HL-60 (cell line): ENCODE measurements around the gene GLI3.

ENCODE experiments used
- DNase-seq, 2 experiments: peaks; one replicate each; pipeline ENCODE4 v3.0.0-alpha.2; 2010 to 2020; ENCODE audit warnings: low read depth in 1 of 2, low spot score in 1 of 2
- H3K27ac ChIP-seq: fragments of 250-450 bp; sonication (Bioruptor Pico); replicated peaks from 2 replicates; pipeline ENCODE4 v1.5.1; 2020; ENCODE audit warnings: mild to moderate bottlenecking, moderate library complexity
- H3K27me3 ChIP-seq: fragments of 250-450 bp; sonication (Bioruptor Pico); 2 replicates; pipeline ENCODE4 v1.5.1; 2021; ENCODE audit warnings: mild to moderate bottlenecking, moderate library complexity; ENCODE audit not compliant: insufficient read depth, poor library complexity, severe bottlenecking
- H3K4me3 ChIP-seq: replicated peaks from 2 replicates; pipeline ENCODE4 v1.5.1; 2011; ENCODE audit warnings: mild to moderate bottlenecking, control low read depth, low read length; ENCODE audit not compliant: insufficient read depth
- CTCF ChIP-seq: IDR thresholded peaks from one replicate; pipeline ENCODE4 v1.5.1; 2011; ENCODE audit warnings: low read length, control low read depth, inconsistent platforms; ENCODE audit not compliant: insufficient read depth
- GABPA ChIP-seq: IDR thresholded peaks from 2 replicates; pipeline ENCODE4 v1.6.1; 2012; ENCODE audit warnings: low read depth
- POLR2AphosphoS5 ChIP-seq: IDR thresholded peaks from 2 replicates; pipeline ENCODE4 v1.6.1; 2012; ENCODE audit warnings: low read depth
- REST ChIP-seq: IDR thresholded peaks from 2 replicates; pipeline ENCODE4 v1.6.1; 2012; ENCODE audit warnings: low read depth; ENCODE audit not compliant: insufficient replicate concordance
- SPI1 ChIP-seq: IDR thresholded peaks from 2 replicates; pipeline ENCODE4 v1.6.1; 2012; ENCODE audit warnings: low read depth, mild to moderate bottlenecking, borderline replicate concordance

Gene GLI3

DNA sequence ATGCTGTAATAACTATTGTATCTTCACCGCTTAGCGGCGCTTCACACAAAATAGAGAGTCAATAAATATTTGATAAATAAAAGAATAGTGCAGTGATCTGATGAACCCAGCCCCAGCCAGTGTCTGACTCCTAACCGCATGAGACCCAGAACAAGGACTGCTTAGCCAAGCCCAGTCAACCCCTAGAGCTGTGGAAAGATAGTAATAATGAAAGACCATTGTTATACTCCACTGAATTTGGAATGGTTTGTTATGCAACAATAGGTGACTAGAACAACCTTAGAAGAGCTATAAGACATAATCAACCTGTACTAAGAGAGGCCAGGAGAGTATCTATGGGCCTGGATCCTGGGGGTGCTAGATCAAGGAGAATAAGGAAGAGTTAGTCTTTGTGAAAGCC lies 303.6 kb downstream of the GLI3 start:
- Histone ChIP-seq H3K27ac (no peak overlapping the region), H3K4me3 (no peak overlapping the region), H3K27me3 (no peaks in the 10 kb centered on the region)
- DNase-seq, result no peak
- no peak for TF ChIP-seq SPI1
- no peak for TF ChIP-seq REST
- no peak for TF ChIP-seq GABPA
- no peak for TF ChIP-seq POLR2AphosphoS5
- TF ChIP-seq CTCF, result no peak

- Histone ChIP-seq H3K27ac (no peak overlapping the region), H3K4me3 (no peak overlapping the region), H3K27me3 (no peaks in the 10 kb centered on the region)
- TF ChIP-seq REST (no peak), POLR2AphosphoS5 (no peak), GABPA (no peak), SPI1 (no peak), CTCF (no peak)
- no peak for DNase-seq
These were observed 305.8 kb downstream of the GLI3 start for GRCh38 chr7:41931263-41931646.

DNA sequence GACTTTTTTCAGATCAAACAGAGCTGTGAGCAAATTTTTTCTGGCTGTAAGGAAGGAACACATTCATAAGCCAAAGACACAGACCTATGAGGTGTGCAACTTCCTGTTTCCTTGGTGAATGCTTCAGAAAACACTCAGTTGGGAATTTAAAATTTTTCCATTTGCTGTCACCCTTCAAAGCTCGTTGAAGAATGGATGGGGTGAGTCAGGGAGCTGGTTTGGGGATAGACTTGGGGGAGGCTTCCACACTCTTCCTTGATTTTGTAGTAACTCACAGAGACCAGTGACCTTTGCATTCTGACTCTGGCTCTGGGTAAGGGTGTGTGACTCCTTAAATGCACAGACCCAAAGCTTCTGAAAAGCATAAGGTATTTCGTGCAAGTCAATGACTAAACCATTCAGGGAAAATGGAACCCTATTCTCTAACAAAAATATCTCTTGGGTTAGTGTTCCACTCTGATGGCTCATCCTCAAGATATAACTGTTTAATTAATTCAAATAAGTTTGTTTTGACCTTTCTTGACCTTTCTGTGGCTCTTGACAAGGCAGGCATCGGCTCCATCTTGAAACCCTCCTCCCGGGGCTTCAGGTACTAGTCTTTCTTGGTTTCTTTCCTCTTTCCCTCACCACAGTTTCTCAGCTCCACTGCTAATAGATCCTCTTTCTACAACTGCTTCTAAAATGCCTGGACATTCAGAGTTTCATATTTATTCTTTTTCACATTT lies 306.3 kb downstream of the GLI3 start:
- Histone ChIP-seq H3K4me3 (no peak overlapping the region), H3K27me3 (no peaks in the 10 kb centered on the region), H3K27ac (no peak overlapping the region)
- no peak for DNase-seq
- TF ChIP-seq REST (no peak), SPI1 (peak; percentile 22; the same call in 1 of the 2 replicates)
